Activated B cell treated with CpG ODN at 0.5 μM for 24 hours (primary cell): Measurements from ENCODE around the gene ABAT. TPM values are rescaled to one million over a fixed set of nuclear protein-coding genes. Genes with fewer than 3 reads are reported as not detected.
"Not testable (repeated sequence)": the region's sequence is repeated elsewhere in the genome, so short reads cannot be mapped to it uniquely, and the experiment has no call there.

Experiments
- ATAC-seq: fragments of 200-7000 bp; cut with Tn5 transposase; one replicate; pipeline ENCODE4 v1.10.0; 2021; ENCODE audit warnings: low read depth, mild to moderate bottlenecking, moderate library complexity
- CTCF ChIA-PET: fragments of 350-600 bp; sonication (Branson Sonifier 250); formaldehyde crosslinking; loops from one replicate; lab custom pipeline; 2021; ENCODE audit warnings: antibody characterized with exemption; lab: Charles Lee
- POLR2A ChIA-PET: fragments of 350-600 bp; sonication (Branson Sonifier 250); formaldehyde crosslinking; loops from one replicate; lab custom pipeline; 2021; ENCODE audit warnings: antibody characterized with exemption; lab: Charles Lee
- DNase-seq: peaks from one replicate; pipeline ENCODE4 v3.0.0; 2022
- H3K27ac Mint-ChIP-seq: one replicate; pipeline ENCODE4 v1.8.0; 2020; ENCODE audit warnings: mixed read lengths
- H3K27me3 Mint-ChIP-seq: one replicate; pipeline ENCODE4 v1.8.0; 2021; ENCODE audit warnings: mixed read lengths
- H3K36me3 Mint-ChIP-seq: one replicate; pipeline ENCODE4 v1.8.0; 2021; ENCODE audit warnings: low read depth, mixed read lengths
- H3K4me1 Mint-ChIP-seq: one replicate; pipeline ENCODE4 v1.8.0; 2021; ENCODE audit warnings: mixed read lengths
- H3K4me3 Mint-ChIP-seq: one replicate; pipeline ENCODE4 v1.8.0; 2020; ENCODE audit warnings: mild to moderate bottlenecking, mixed read lengths
- H3K9me3 Mint-ChIP-seq: one replicate; pipeline ENCODE4 v1.8.0; 2020; ENCODE audit warnings: mixed read lengths
- CTCF ChIP-seq: fragments of 200-600 bp; IDR thresholded peaks from one replicate; pipeline ENCODE4 v1.8.0; 2022; ENCODE audit warnings: antibody characterized with exemption, mild to moderate bottlenecking
- intact Hi-C: fragments of 100-400 bp; cut with micrococcal nuclease; formaldehyde crosslinking; loops from one replicate; pipeline ENCODE4 v1.15.1; 2024
- total RNA-seq: library from RNA; stranded (reverse); gene quantifications from 2 replicates; pipeline ENCODE4 v1.2.3, GENCODE V29; 2022

ABAT gene
- total RNA-seq, 1 donor from 2014 or later: 13.2 TPM

DNA sequence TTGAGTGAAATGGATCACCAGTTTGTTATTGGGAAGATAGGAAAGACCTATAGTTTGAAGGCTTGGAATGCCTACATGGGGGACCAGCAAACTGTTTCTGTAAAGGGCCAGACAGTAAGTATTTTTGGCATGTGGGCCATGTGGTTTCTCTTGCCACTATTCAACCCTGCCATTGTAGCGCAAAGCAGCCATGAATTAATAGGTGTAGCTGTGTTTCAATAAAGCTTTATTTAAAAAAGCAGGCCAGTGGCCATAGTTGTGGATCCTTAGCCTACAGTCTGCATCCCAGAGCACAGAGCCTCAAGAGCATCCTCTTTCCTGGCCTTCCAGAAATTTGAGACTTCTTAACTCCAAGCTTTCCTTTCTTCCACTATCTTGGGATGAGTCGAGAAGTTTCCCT lies 29.3 kb downstream of the ABAT start:
- peaks cover 23% of the 10 kb centered on the region for H3K36me3 Mint-ChIP-seq
- no peak for DNase-seq
- H3K9me3 Mint-ChIP-seq: no peaks in the 10 kb centered on the region
- ChIA-PET POLR2A (no interaction called here), CTCF (no interaction called here)
- H3K4me3 Mint-ChIP-seq: no peak overlapping the region
- intact Hi-C loops: no loop called here
- H3K27ac Mint-ChIP-seq: no peak overlapping the region
- ATAC-seq: no peak
- no peak for TF ChIP-seq CTCF
- H3K4me1 Mint-ChIP-seq: peaks cover 5% of the 10 kb centered on the region
- H3K27me3 Mint-ChIP-seq: no peaks in the 10 kb centered on the region

DNA sequence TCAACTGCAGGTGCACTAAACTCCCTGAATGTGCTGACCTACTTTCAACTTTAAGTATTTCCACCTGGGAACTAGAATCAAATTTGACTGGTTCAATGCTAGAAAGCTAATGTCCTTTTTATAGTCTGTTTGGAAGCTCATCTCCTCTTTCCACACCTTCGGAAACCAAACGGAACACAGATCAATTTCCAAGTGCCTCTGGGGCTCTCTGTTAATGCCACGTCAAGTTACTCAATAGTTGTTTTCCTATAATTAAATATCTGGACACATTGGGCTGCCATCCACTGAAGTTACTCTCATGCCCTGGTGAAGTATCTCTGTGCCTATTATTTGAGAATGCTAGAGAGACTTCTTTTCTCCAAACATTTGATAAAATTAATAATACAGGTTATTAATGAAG lies 29.7 kb downstream of the ABAT start:
- no peak for ATAC-seq
- H3K27me3 Mint-ChIP-seq: no peaks in the 10 kb centered on the region
- peaks cover 5% of the 10 kb centered on the region for H3K4me1 Mint-ChIP-seq
- peaks cover 20% of the 10 kb centered on the region for H3K36me3 Mint-ChIP-seq
- ChIA-PET POLR2A (no interaction called here), CTCF (no interaction called here)
- intact Hi-C loops: no loop called here
- H3K27ac Mint-ChIP-seq: no peak overlapping the region
- TF ChIP-seq CTCF: no peak
- no peak overlapping the region for H3K4me3 Mint-ChIP-seq
- DNase-seq: no peak
- no peaks in the 10 kb centered on the region for H3K9me3 Mint-ChIP-seq

DNA sequence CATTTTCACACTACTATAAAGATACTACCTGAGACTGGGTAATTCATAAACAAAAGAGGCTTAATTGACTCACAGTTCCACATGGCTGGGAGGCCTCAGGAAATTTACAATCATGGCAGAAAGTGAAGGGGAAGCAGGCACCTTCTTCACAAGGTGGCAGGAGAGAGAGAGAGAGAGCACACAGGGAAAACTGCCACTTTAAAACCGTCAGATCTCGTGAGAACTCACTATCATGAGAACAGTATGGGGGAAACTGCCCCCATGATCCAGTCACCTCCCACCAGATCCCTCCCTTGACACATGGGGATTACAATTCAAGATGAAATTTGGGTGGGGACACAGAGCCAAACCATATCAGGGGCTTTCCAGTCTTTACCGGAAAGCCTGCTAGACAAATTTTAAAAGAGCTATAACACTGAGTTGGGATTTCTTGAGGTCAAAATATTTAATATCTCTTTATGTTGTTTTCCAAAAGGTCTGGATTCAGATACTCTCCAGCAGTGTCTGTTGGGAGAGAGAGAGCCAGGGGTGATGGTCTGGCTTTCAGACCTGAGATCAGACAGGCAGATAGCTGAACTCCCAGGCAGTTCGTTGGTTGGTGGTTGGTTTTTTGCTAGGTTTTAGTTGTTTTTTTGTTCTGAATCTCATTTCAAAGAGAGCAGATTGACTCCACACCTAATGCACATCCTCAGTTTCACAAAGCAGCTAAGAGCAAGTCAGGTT lies 30.8 kb downstream of the ABAT start:
- DNase-seq, CTCF ChIA-PET, POLR2A ChIA-PET, H3K27me3 Mint-ChIP-seq, H3K4me1 Mint-ChIP-seq, H3K9me3 Mint-ChIP-seq, H3K27ac Mint-ChIP-seq, H3K4me3 Mint-ChIP-seq, ATAC-seq, intact Hi-C loops: not testable (repeated sequence)
- H3K36me3 Mint-ChIP-seq: peaks cover 16% of the 10 kb centered on the region

GRCh38 chr16:8708536-8708935 lies 34.1 kb downstream of the ABAT start:
- DNase-seq (no peak), ATAC-seq (no peak)
- Mint-ChIP-seq H3K4me1 (peaks cover 11% of the 10 kb centered on the region), H3K27me3 (no peaks in the 10 kb centered on the region), H3K36me3 (peaks cover 6% of the 10 kb centered on the region), H3K9me3 (no peaks in the 10 kb centered on the region), H3K27ac (no peak overlapping the region), H3K4me3 (no peak overlapping the region)
- intact Hi-C loops: no loop called here
- TF ChIP-seq CTCF: no peak
- ChIA-PET POLR2A (no interaction called here), CTCF (no interaction called here)

DNA sequence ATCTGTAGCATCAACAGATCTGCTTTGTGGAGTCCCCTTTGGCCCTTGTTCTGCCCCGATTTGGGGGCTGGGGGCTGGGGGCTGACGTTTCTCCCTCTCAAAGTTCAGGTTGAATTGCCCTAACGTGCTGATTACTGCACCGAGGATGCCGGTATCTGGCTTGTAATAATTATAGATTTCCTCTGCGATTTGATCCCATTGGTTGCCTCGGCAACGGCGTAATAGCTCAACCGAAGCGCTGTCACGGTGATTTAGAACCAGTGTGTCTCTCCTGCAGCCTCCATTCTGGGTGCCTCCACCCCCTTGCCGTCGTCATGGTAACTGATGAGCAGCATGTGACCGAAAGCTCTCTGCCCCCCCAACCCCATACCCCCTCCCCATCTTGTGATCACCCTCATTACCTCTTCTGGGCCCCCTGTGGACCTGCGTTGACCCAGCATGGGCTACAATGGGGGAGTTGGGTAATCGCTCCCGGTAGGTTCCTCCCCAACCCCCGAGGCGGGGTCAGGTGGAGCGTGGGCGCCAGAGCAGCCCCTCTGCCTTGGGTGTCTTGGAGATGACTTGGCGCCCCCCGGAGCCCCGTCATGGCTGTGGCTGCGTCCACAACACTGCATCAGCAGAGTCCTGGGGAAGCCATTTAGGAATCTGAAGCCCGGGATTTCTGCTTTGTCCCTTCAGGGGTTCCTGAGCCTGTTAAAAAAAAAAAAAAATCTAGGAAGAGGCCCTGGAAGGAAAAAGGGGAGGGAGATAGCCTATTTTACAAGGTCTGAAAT lies 38.4 kb downstream of the ABAT start:
- Mint-ChIP-seq H3K4me1 (peaks cover 6% of the 10 kb centered on the region), H3K27ac (no peak overlapping the region)
- CTCF ChIA-PET: no interaction called here

More for the DNA sequence above, 38.4 kb downstream of the ABAT start:
- Mint-ChIP-seq H3K36me3 (peaks cover 24% of the 10 kb centered on the region), H3K9me3 (peaks cover 3% of the 10 kb centered on the region), H3K4me3 (no peak overlapping the region), H3K27me3 (no peaks in the 10 kb centered on the region)
- intact Hi-C loops: no loop called here
- DNase-seq: no peak
- no peak for TF ChIP-seq CTCF
- no peak for ATAC-seq
- POLR2A ChIA-PET: no interaction called here
